HL-60 (cell line): ENCODE results near the gene FNIP1.
"Not testable (repeated sequence)": the region's sequence is repeated elsewhere in the genome, so short reads cannot be mapped to it uniquely, and the experiment has no call there.

Experiments used
- POLR2AphosphoS5 ChIP-seq: IDR thresholded peaks from 2 replicates; pipeline ENCODE4 v1.6.1; 2012; ENCODE audit warnings: low read depth
- TF ChIP-seq, protein P1 (sequence below): IDR thresholded peaks from one replicate; pipeline ENCODE4 v1.5.1; 2011; ENCODE audit warnings: low read length, control low read depth, inconsistent platforms; ENCODE audit not compliant: insufficient read depth

GRCh38 chr5:131729292-131729691 lies 67.5 kb downstream of the FNIP1 start:
- TF ChIP-seq, protein P1, sequence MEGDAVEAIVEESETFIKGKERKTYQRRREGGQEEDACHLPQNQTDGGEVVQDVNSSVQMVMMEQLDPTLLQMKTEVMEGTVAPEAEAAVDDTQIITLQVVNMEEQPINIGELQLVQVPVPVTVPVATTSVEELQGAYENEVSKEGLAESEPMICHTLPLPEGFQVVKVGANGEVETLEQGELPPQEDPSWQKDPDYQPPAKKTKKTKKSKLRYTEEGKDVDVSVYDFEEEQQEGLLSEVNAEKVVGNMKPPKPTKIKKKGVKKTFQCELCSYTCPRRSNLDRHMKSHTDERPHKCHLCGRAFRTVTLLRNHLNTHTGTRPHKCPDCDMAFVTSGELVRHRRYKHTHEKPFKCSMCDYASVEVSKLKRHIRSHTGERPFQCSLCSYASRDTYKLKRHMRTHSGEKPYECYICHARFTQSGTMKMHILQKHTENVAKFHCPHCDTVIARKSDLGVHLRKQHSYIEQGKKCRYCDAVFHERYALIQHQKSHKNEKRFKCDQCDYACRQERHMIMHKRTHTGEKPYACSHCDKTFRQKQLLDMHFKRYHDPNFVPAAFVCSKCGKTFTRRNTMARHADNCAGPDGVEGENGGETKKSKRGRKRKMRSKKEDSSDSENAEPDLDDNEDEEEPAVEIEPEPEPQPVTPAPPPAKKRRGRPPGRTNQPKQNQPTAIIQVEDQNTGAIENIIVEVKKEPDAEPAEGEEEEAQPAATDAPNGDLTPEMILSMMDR, result not testable (repeated sequence)
- not testable (repeated sequence) for TF ChIP-seq POLR2AphosphoS5
